ENCODE results near the gene DNAH8.

Gene DNAH8

DNA sequence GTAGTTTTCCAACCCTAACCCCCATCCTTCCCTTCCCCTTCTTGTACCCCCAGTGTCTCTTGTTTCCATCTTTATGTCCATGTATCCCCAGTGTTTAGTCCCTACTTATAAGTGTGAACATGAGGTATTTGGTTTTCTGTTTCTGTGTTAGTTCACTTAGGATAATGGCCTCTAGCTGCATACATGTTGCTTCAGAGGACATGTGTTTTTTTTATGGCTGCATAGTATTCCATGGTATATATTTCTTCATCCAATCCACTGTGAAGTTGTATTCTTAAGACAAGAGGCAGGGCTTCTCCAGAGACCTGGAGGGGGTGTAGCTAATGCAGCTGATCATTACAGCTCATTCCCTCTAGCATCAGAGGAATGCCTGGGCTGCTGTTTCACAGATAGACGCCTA lies 4.2 kb downstream of the DNAH8 start:
- H3K9ac ChIP-seq (ENCODE audit: low read length) = no peak overlapping the region
- H2AFZ ChIP-seq (ENCODE audit: low read depth, low read length, severe bottlenecking) = no peak overlapping the region
- no peak overlapping the region for H3K27ac ChIP-seq (ENCODE audit: low read depth, low read length)
- TF ChIP-seq, protein P1, sequence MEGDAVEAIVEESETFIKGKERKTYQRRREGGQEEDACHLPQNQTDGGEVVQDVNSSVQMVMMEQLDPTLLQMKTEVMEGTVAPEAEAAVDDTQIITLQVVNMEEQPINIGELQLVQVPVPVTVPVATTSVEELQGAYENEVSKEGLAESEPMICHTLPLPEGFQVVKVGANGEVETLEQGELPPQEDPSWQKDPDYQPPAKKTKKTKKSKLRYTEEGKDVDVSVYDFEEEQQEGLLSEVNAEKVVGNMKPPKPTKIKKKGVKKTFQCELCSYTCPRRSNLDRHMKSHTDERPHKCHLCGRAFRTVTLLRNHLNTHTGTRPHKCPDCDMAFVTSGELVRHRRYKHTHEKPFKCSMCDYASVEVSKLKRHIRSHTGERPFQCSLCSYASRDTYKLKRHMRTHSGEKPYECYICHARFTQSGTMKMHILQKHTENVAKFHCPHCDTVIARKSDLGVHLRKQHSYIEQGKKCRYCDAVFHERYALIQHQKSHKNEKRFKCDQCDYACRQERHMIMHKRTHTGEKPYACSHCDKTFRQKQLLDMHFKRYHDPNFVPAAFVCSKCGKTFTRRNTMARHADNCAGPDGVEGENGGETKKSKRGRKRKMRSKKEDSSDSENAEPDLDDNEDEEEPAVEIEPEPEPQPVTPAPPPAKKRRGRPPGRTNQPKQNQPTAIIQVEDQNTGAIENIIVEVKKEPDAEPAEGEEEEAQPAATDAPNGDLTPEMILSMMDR (IDR thresholded peaks at IDR 0.05; ENCODE audit: insufficient read depth, low read length, poor library complexity, severe bottlenecking) = no peak
- no peak for TF ChIP-seq EZH2phosphoT487 (conservative IDR thresholded peaks at IDR 0.05; ENCODE audit: low read length)
- no peaks in the 10 kb centered on the region for H3K79me2 ChIP-seq (ENCODE audit: insufficient read depth, low read length)
- H3K36me3 ChIP-seq (ENCODE audit: low read length) = no peaks in the 10 kb centered on the region
- no peaks in the 10 kb centered on the region for H3F3A ChIP-seq (ENCODE audit: insufficient read depth)
- no peak overlapping the region for H3K4me2 ChIP-seq (ENCODE audit: low read depth, low read length, poor library complexity, severe bottlenecking)
- no peak overlapping the region for H3K4me3 ChIP-seq (ENCODE audit: insufficient read depth, low read length, poor library complexity, severe bottlenecking)
- H3K27me3 ChIP-seq (ENCODE audit: low read length) = no peaks in the 10 kb centered on the region
- no peaks in the 10 kb centered on the region for H3K9me2 ChIP-seq (replicated peaks; ENCODE audit: insufficient read depth, low read length)
- H3K9me3 ChIP-seq (ENCODE audit: insufficient read depth, low read length) = no peaks in the 10 kb centered on the region
- H4K20me1 ChIP-seq (ENCODE audit: low read depth, low read length) = no peaks in the 10 kb centered on the region

DNA sequence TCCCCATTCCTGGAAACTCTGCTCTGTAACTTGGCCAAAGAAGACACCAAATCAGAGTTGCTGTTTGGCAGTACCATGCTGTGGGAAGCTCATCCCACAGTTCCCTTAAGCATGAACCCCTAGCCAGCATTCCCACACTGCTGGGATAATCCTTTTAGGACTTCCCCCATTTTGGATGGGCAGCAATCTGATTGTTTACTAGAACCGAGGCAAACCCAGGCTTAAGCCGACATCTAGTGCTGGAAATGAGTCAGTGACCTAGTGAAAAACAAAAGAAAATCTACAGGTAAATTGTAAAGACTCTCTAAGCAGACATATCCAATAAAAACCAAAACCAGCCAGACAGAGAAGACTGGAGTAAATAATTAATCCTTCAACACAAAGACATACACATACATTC lies 5.2 kb downstream of the DNAH8 start:
- TF ChIP-seq EZH2phosphoT487 (conservative IDR thresholded peaks at IDR 0.05; ENCODE audit: low read length) = no peak
- TF ChIP-seq, protein P1 (IDR thresholded peaks at IDR 0.05; ENCODE audit: insufficient read depth, low read length, poor library complexity, severe bottlenecking) = no peak
- Histone ChIP-seq H4K20me1 (ENCODE audit: low read depth, low read length) (no peaks in the 10 kb centered on the region), H3K4me2 (ENCODE audit: low read depth, low read length, poor library complexity, severe bottlenecking) (no peak overlapping the region), H3K9ac (ENCODE audit: low read length) (no peak overlapping the region), H3K9me2 (replicated peaks; ENCODE audit: insufficient read depth, low read length) (no peaks in the 10 kb centered on the region), H3K27me3 (ENCODE audit: low read length) (no peaks in the 10 kb centered on the region), H3K4me3 (ENCODE audit: insufficient read depth, low read length, poor library complexity, severe bottlenecking) (no peak overlapping the region), H3K36me3 (ENCODE audit: low read length) (no peaks in the 10 kb centered on the region), H2AFZ (ENCODE audit: low read depth, low read length, severe bottlenecking) (no peak overlapping the region), H3K79me2 (ENCODE audit: insufficient read depth, low read length) (no peaks in the 10 kb centered on the region), H3F3A (ENCODE audit: insufficient read depth) (no peaks in the 10 kb centered on the region), H3K9me3 (ENCODE audit: insufficient read depth, low read length) (no peaks in the 10 kb centered on the region), H3K27ac (ENCODE audit: low read depth, low read length) (no peak overlapping the region)

DNA sequence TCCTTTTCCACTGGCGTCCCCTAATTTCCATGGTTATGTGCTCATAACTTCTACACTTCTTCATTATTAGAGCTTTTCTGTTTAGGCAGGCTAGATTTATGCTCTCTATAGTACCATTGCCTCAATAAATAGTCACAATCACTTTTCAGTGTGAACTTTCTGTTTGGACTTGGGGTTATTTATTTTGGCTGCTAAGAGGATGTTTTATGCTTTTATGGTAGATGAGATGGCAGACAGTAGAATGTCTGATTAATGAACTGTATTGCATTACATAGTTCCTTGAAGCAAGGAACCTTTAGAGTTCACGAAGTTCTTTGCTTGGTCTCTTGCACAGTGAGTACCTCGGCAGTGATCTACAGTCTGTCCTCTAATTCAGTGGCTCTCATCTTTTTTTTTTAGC lies 6.9 kb downstream of the DNAH8 start:
- no peaks in the 10 kb centered on the region for H3K9me3 ChIP-seq (ENCODE audit: insufficient read depth, low read length)
- no peak overlapping the region for H3K9ac ChIP-seq (ENCODE audit: low read length)
- H3K36me3 ChIP-seq (ENCODE audit: low read length) = no peaks in the 10 kb centered on the region
- no peak overlapping the region for H3K4me2 ChIP-seq (ENCODE audit: low read depth, low read length, poor library complexity, severe bottlenecking)
- TF ChIP-seq EZH2phosphoT487 (conservative IDR thresholded peaks at IDR 0.05; ENCODE audit: low read length) = no peak
- TF ChIP-seq, protein P1 (IDR thresholded peaks at IDR 0.05; ENCODE audit: insufficient read depth, low read length, poor library complexity, severe bottlenecking) = no peak
- no peaks in the 10 kb centered on the region for H4K20me1 ChIP-seq (ENCODE audit: low read depth, low read length)
- H2AFZ ChIP-seq (ENCODE audit: low read depth, low read length, severe bottlenecking) = no peak overlapping the region
- no peaks in the 10 kb centered on the region for H3K27me3 ChIP-seq (ENCODE audit: low read length)
- H3K27ac ChIP-seq (ENCODE audit: low read depth, low read length) = no peak overlapping the region
- no peak overlapping the region for H3K4me3 ChIP-seq (ENCODE audit: insufficient read depth, low read length, poor library complexity, severe bottlenecking)
- H3K79me2 ChIP-seq (ENCODE audit: insufficient read depth, low read length) = no peaks in the 10 kb centered on the region
- H3K9me2 ChIP-seq (replicated peaks; ENCODE audit: insufficient read depth, low read length) = no peaks in the 10 kb centered on the region
- H3F3A ChIP-seq (ENCODE audit: insufficient read depth) = no peaks in the 10 kb centered on the region

All from SU-DHL-6 (cell line).